Stimulated activated CD4-positive, alpha-beta T cell treated with anti-CD3 and anti-CD28 coated beads, Interleukin-12 subunit alpha, Interleukin-12 subunit beta, amount 100 ng/mL, for 4 hours (primary cell): Measurements from ENCODE around the gene COL17A1.

Source experiments
- DNase-seq: peaks from one replicate; pipeline ENCODE4 v3.0.0-alpha.2; 2020

The COL17A1 gene

DNA sequence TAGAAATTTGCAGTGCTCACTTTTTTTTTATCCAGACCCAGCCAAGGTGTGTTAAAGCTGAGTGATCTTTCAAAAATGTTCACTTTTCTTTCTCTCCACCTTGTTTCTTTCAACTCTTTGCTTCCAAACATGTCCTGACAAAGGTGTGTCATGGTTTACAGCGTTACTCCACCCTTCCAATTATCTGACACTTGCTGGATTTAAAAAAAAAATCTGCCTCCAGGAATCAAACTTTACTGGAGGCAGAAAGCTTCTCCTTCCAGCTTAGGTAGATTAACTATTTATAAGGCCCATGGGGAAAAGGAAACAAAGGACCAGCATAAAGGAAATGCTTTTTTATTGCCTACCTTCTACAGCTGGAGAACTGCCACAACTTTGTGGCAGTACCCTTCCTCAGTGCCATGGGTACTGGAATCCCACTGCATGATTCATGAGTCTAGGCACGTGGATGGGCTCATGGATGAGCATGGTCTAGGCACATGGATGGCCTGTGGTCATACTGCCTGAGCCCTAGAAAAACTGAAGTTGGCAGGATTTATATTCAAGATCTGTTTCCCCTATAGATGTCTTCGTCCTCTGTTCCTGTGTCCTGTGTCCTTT, at the start of gene COL17A1:
COL17A1 (minus strand) TSS at position 80 of the 600 bp plus-strand sequence. CDS start 5,207 bp downstream, outside the sequence.
- DNase-seq: no peak

DNA sequence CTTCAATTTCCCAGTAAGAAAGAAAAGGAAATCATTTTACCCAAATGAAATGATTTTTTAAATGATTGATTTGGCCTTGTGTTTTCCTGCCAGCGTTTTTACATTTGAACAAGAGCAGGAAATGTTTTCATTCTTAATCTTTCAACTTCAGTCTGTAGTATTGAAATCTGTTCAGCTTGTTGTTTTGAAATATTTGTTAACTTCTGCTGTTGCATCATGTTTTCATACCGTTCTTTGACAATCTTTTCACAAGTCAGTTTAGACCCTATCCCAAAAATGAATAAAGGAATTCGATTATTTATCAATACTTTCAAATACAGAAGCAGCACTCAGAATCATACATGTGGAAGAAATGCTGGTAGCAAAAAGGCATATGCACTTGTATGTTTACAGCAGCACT, 44.4 kb upstream of the COL17A1 start:
- DNase-seq: no peak

DNA sequence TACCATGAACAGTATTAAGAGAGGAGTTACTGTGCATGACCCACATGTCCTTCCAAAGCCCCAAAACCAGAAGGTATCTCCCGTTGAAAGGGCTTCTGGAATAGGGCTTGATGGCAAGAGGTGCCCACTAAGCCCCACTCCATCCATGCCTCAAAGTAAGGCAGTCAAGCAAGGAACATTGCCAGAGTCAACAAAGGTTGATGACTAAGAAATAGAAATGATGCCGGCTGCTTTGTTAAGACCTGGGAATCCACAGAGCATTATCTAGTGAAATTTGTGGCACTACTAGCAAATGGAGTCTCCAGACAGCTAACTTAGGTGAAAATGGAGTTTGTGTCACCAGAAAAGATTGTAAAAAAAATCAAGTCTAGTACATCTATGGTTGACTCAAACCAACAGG, 42.5 kb upstream of the COL17A1 start:
- DNase-seq: no peak

DNA sequence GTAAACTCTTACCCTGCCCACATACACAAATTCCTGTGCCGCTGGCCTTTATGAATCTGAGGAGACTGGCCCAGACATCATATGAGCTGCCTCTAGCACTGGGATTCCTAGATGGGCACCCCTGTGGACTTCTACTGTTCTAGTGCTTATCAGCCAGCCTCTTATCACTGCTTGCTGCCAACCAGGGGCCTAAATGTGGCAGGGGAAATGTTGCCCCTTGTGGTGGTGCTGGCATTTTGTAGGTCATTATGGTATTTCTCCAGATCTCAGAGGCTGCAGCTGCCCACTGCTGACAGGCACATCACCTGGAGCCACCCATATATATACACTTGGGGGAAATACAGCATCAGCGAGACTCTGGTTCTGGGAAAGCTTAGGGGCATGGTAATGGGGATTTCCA, 41.7 kb upstream of the COL17A1 start:
- no peak for DNase-seq

DNA sequence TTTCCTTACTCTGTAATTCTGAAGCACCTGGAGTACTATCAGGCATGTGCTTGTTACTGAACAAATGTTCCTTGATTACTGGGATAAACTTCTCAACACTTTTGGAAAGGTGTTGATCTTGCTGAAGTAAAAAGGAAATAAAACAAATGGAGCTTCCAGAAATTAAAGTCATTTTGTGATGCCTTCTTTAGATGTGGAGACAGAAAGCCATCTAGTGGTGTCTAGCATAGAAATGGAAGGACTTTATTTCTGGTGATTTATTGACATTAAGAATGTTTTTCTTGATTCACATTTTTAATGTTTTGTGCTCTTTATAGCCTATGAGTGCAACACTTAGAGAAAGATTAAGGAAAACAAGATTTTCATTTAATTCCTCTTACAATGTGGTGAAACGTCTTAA, 37.7 kb upstream of the COL17A1 start:
- no peak for DNase-seq

DNA sequence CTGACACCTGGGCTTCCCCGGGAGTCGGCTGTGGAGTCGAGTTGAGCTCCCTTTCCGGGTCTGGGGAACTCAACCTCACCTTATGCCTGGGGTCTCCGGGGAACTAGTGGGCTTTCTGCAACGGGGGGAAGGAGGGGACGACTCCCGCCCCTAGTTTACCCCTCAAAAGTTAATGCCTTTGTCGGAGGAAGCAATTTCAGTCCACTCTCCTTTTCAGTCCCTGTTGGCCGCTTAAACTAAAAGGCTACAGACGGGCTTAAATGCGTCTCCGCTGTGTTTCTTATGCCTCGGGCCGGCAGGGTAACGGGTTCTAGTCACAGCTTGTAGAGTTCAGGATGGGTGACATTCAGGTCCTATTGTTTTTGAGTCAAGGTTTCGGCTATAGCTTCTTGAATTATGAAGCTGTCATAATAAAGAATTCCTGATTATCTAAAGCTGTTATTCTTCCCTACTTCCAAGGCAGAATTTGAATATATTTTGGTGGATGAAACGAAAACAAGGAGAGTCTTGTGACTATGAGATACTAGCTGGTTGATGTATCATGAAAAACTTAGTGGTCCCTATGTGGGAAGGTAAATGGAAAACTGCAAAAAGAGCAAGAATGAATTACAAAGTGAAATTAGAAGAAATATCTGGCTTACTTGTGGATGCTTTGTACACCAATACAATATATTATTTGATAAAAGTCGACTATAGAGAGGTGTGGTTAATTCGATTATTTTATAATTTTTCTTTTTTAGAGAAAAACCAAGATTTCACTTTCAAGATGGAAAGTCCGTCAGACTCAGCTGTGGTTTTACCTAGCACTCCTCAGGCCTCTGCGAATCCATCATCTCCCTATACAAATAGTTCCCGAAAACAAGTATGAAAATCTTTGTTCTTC, 36.8 kb upstream of the COL17A1 start:
- no peak for DNase-seq

DNA sequence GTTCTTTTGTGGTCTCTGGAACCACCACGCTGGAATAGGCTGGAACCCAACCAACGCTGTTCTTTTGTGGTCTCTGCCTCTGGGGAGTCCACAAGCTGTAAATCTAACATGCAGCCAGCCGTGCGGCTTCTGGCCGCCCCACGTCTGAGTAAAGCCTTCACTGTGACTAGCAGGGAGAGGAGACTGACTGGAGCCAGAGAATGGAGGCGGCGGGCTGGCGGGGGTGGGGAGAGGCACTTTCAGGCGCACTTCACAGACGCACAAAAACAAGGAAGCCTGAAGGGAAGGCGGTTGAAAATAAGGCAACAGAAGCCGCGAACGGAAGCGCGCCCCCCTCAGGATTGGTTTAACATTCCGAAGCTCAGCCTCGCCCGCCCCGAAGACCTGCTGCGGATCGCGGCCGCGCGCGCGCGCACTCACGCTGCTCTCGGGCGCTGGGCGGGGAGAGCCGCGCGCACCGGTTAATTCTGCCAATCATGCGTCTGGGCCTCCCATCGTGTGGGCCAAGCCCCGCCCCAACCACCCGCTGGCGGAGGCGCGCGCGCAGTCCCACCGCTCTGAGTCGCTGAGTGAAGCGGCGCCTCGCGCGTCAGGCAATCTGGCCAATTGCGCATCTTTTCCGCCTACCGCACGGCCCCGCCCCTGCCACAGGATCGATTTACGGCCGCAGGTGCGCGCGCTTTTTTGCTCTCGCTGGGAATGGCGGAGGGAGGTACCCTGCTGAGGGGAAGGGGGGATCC, 36.0 kb upstream of the COL17A1 start, which contains the start of gene SFR1:
SFR1 (plus strand) TSS at position 687 of the 740 bp plus-strand sequence; CDS start at position 700, 13 bp downstream.
- DNase-seq: peak; percentile 98

DNA sequence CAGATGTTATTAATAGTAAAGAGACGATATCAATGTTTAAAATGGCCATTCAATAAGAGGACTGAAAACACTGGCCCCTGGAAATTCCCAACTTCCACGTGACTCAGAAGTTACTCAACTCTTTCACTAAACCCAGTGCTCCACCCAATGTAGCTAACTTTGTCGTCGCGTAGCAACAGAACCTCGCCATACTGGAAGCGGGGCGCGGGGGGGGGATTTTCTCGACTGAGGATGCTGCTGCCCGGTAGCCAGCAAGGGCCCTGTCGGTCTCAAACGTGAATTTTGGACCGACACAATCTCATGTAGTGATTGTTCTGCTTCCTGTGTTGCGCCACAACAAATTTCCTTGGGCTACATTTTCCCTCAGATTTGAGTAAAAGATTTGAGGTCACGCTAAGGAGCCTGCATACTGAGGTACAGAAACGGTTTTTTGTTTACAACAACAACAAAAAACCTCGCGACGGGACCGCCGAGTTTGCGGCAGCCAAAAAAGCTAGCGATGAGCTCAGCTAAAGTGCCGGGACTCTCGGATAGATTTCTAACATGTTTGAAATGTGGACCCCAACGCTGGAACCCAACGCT, 35.3 kb upstream of the COL17A1 start:
- DNase-seq: peak; percentile 72

DNA sequence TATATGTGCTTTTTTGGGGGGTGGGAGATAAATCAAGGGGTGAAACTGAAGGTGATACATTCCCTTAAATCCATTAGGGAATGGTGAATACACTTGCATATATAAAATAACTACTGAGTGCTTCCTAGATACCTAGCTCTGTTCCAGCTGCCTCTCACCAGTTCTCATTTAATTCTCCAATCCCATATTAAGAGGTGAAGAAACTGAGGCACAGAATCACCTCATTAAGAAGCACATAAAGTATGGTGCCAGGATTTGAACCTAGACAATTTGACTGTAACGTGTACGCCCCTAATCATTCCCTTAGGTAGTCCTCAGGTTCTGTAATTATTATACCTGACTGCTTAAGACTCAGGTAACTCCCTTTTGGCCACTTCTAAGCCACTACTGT, 34.8 kb upstream of the COL17A1 start:
- DNase-seq: no peak

DNA sequence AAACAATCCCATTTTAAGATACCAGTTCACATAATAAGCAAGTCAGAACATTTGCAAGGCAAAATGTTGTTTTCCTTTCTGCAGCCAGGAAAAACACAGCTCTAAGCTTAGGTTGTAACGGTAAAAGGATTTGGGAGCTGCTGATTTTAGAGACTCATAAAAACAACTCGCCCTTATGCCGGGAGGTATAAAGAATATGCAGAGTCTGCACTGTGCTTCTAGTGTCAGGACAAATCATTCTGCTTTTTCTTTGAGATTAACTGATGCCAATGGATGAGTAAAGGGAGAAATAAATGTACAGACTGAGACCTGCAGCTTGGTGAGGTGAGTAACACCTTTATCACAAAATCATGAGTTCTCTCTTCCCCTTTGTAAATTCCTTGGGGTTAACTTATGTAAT, 34.3 kb upstream of the COL17A1 start:
- no peak for DNase-seq

DNA sequence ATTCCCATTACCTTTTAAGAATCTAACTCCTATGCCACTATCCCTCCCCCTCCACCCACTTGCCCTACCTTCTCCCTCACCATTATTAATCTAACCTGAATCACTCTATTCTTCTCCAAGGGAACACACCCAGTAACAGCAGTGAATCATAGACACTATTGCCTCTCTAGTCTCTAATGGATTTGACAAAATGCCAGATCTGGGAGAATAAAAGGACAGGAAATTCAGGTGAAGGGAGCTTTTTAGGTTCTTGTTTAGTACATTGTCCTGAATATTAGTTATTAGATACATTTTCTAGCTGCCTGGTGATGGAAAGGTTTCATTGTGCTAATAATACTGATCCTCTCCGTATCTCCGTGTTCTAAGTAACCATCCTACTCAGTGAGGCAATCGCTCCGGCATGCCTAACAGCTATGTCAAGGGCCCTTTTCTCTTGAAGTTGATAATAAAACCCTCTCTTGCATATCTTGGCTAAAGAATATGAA, 32.2 kb upstream of the COL17A1 start:
- DNase-seq: no peak

DNA sequence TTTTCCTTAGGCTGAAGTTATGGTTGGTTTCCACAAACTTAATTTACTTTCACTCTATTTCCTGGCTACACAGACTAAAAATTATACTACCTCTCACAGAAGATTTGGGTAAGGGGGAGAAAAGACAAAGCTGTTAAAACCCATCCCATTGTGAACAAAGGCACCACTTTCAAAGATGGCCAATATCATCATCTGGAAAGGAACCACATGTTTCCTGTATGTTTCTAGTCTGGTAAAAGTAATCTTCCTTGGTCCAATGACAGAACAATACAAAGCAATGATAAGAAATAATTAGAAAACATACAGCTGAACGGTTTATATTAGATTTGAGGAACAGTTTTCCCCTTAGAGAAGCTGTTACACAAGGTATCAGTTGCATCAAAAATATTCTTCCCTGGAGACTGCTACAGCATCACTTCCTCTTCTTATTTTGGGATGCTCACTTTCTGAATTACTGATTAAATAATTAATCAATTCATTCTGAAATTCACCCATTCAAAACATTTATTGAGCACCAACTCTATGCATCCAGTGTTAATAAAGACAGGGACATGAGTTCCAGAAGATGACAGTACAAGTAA, 27.8 kb upstream of the COL17A1 start:
- no peak for DNase-seq

DNA sequence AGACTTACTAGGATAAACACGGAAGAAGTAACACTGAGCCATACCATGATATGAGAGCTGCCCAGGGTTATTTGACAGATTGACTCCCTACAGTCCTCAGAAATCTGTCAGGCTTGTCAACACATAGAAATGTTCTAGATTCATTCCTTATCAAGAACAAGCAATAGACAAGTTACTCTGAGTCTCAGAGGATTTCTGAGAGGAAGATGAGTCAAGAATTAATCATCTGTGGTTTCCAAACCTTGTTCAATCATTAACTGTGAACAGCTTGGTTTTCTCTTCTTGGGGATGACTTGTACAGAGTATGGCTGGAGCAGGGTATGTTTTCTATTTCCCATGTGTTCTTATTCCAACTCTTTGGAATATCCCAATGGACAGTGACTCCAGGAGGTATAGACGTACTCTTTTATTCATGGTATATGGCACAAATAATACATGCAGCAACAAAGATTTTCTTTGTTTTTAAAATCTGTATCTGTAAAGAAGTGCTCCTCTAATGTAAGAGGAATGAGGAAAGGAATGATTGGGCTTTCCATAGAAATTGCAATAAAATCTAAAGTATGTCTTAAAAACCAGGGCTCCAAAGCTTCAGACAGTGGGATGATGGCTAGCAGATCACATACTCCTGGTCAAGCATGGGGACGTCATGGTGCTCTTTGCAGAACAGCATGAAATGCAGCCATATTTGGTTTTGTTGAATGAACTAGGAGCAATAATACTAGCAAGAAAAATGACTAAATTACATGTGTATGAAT, 24.4 kb upstream of the COL17A1 start:
- no peak for DNase-seq

DNA sequence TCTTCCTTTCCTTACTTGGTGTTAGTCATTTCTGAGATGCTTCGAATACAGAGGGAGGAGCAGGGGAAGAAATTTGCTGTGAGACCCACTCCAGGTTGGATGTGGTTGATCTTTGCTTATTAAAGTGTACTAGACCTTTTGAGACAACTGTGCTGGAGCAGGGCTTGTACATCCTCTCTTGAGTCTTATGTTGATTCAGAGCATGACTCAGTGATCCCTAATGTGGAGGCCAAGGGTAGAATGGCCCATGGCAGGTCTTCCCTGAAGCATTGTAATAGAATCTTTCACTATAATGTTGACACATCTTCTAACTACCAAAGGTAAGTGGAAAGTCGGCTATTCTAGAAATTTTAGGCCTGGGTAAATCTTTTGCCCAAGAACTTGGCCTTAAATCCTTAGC, 19.2 kb upstream of the COL17A1 start:
- DNase-seq: no peak

DNA sequence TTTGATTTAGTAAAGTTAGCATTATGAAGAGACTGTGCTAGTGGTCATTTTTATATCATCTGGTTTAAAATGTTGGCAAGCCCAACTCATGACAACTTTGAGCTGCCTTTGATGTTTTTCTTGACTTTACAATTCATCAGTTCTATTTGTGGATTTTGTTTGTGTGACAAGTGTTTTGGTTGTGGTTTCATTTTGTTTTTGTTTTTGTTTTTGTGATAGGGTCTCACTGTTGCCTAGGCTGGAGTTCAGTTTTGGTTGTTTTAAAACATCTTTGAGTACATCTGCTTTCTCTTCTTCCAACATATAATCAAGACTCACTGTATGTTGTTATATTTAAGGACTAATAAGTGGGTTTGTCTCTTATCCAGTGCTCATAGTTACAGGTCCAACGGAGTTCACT, 18.7 kb upstream of the COL17A1 start:
- DNase-seq: no peak

DNA sequence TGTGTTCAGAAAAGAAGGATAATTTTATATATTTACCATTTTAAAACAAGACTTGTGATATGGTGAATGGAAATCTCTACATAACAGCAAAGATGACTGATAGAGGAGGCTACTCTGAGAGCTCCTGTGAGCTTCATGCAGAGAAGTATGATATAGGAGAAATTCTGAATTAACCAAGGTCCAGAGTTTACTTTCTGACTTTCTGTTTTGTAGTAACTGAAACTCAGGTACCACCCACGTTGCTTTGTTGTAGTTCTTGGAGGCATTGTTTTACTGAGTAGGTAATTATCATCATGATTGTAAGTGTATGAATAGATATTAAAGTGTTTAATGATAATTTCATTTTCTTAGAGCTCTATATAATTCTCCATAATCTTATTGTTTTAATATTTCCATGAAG, 18.3 kb upstream of the COL17A1 start:
- DNase-seq: no peak

DNA sequence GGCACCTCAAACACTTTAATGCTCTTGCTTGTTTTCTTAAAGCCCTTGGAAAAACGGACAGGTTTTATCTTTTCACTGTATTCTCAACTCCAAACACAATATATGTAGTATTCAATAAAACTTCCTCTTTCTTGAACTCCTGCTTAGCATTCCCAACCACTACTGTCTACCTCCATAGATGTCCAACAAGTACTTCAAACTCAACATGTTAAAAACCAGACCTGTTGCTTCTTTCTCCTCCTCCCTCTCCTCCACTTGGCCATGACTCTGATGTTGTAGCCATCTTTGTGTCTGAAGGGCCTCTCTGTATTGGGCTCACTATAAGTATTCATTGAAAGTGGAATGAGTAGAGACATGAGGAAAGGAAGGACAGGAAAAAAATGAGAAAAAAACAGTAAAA, 16.2 kb upstream of the COL17A1 start:
- no peak for DNase-seq

DNA sequence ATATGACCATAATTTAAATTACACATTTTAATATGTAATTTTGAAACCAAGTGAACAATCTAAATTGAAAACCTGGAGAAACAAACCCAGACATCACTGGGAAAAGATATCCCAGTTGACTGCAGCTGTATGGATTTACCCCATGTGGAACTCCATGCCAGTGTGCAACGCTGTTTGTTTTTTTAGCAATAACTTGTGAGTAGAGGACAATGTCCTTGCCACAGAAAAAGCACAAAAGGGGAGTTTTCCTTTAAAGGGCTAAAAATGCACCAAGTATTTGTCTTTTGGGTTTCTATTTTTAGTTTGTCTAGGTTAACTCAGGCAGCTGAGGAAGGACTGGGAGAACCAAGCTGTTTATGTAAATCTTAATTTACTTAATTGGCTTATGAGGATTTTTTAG, 15.1 kb upstream of the COL17A1 start:
- DNase-seq: no peak

DNA sequence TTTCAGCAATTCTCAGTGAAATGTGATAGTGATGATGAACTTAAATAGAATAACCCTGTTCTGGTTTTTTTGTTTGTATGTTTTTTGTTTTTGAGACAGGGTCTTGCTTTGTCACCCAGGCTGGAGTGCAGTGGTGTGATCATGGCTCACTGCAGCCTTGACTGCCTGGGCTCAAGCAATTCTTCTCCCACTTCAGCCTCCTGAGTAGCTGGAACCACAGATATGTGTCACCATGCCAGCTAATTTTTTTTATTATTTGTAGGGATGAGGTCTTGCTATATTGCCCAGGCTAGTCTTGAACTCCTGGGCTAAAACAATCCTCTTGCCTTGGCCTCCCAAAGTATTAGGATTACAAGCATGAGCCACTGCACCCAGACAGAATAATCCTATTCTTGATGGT, 14.3 kb upstream of the COL17A1 start:
- no peak for DNase-seq

DNA sequence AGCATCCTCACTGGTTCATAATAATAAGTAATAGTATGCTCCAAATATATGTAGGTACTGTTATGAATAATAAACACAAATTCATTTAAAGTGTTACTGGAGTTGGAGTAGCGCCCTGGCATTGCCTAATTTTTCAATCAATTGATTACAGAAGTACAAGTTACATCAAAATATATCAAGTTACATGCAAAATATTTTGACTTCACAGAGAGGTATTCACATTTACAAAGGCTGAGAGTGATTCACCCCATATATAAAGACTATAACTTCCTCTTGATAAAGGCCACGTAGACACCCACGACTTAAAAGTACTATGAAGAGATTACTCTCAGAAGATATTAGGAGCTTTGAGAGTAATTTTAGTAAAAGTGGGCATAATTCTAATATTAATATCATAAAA, 13.6 kb upstream of the COL17A1 start:
- no peak for DNase-seq

DNA sequence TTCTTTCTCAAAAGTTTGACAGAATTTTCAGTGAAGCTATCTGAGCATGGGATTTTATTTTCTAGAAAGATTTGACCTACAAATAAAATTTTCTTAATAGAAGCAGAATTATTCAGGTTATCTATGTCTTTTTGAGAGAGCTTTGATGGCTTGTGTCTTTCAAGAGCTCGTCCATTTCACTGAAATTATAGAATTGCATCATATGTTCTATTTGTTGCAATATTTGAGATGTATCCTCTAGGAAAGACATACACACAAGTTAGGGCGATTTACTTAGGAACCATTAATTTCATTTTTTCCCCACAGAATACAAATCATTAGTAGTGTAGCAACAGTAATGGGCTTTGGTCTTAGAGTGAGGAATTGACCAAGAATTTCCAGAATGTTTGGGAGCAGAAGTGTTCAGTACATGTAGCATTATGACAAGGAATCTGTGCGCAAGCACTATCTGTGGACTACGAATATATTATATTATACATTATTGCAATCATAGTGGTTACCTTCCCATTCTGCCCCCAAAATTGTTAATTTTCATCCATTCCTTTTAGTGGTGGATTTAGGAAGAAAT, 12.8 kb upstream of the COL17A1 start:
- no peak for DNase-seq

DNA sequence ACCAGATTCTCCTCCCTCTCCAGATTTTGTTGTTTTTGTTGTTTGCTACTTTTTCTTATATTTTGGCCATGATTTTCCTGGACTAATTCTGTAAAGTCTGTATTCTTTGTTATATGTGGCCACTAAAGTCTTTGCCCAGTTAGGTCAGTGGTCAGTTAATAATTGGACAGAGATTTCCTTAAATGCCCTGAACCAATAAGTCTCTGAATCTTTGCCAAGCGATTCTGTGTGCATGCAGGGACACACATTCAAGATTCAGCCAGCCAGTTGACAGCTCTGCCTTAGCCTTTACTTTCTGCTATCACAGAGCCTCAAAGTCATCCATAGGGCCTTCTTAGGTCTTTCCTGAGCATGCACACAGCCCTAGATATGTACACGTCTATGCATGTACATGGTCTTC, 11.0 kb upstream of the COL17A1 start:
- no peak for DNase-seq
